ENCODE data around the gene RFPL3.
"Not testable (repeated sequence)": the region's sequence is repeated elsewhere in the genome, so short reads cannot be mapped to it uniquely, and the experiment has no call there.

The RFPL3 gene

GRCh38 chr22:32343941-32344340 is 13.7 kb upstream of the RFPL3 start:
- TF ChIP-seq YY1 (IDR thresholded peaks at IDR 0.05; ENCODE audit: insufficient read depth, insufficient read length): no peak
- no peak for TF ChIP-seq SUZ12 (IDR thresholded peaks at IDR 0.05; ENCODE audit: extremely low read depth, insufficient read depth, insufficient read length)
- no peak for TF ChIP-seq ZNF274 (IDR thresholded peaks at IDR 0.05; ENCODE audit: low read depth, low read length)
- H3K27me3 ChIP-seq (ENCODE audit: insufficient read depth, insufficient read length): peaks cover 3% of the 10 kb centered on the region
- no peaks in the 10 kb centered on the region for H3K36me3 ChIP-seq (ENCODE audit: insufficient read depth, insufficient read length, low read length)
- DNase-seq (ENCODE audit: low read depth, low spot score): no peak
- H3K4me3 ChIP-seq (ENCODE audit: insufficient read length, low read depth): no peak overlapping the region
- no peaks in the 10 kb centered on the region for H3K4me1 ChIP-seq (ENCODE audit: insufficient read depth, insufficient read length)
- no peak overlapping the region for H3K9ac ChIP-seq (ENCODE audit: insufficient read length, low read depth)
- H3K9me3 ChIP-seq (ENCODE audit: insufficient read depth, low read length): no peaks in the 10 kb centered on the region

- Histone ChIP-seq H3K4me3 (ENCODE audit: insufficient read length, low read depth) (no peak overlapping the region), H3K36me3 (ENCODE audit: insufficient read depth, insufficient read length, low read length) (no peaks in the 10 kb centered on the region), H3K4me1 (ENCODE audit: insufficient read depth, insufficient read length) (no peaks in the 10 kb centered on the region), H3K27me3 (ENCODE audit: insufficient read depth, insufficient read length) (peaks cover 1% of the 10 kb centered on the region), H3K9me3 (ENCODE audit: insufficient read depth, low read length) (no peaks in the 10 kb centered on the region), H3K9ac (ENCODE audit: insufficient read length, low read depth) (no peak overlapping the region)
- no peak for DNase-seq (ENCODE audit: low read depth, low spot score)
- TF ChIP-seq ZNF274 (IDR thresholded peaks at IDR 0.05; ENCODE audit: low read depth, low read length) (no peak), YY1 (IDR thresholded peaks at IDR 0.05; ENCODE audit: insufficient read depth, insufficient read length) (no peak), SUZ12 (IDR thresholded peaks at IDR 0.05; ENCODE audit: extremely low read depth, insufficient read depth, insufficient read length) (no peak)
Measured at GRCh38 chr22:32348031-32348611, 9.5 kb upstream of the RFPL3 start.

- DNase-seq (ENCODE audit: low read depth, low spot score); H3K9me3 ChIP-seq (ENCODE audit: insufficient read depth, low read length); H3K4me3 ChIP-seq (ENCODE audit: insufficient read length, low read depth); H3K36me3 ChIP-seq (ENCODE audit: insufficient read depth, insufficient read length, low read length); H3K27me3 ChIP-seq (ENCODE audit: insufficient read depth, insufficient read length); H3K4me1 ChIP-seq (ENCODE audit: insufficient read depth, insufficient read length); H3K9ac ChIP-seq (ENCODE audit: insufficient read length, low read depth): not testable (repeated sequence)
Measured at GRCh38 chr22:32351875-32352274, 5.8 kb upstream of the RFPL3 start.

GRCh38 chr22:32352681-32353080 is 5.0 kb upstream of the RFPL3 start:
- Histone ChIP-seq H3K9me3 (ENCODE audit: insufficient read depth, low read length) (no peaks in the 10 kb centered on the region; the same call in 1 of the 2 replicates), H3K9ac (ENCODE audit: insufficient read length, low read depth) (no peak overlapping the region), H3K27me3 (ENCODE audit: insufficient read depth, insufficient read length) (no peaks in the 10 kb centered on the region), H3K4me1 (ENCODE audit: insufficient read depth, insufficient read length) (no peaks in the 10 kb centered on the region), H3K36me3 (ENCODE audit: insufficient read depth, insufficient read length, low read length) (no peaks in the 10 kb centered on the region), H3K4me3 (ENCODE audit: insufficient read length, low read depth) (no peak overlapping the region)
- TF ChIP-seq YY1 (IDR thresholded peaks at IDR 0.05; ENCODE audit: insufficient read depth, insufficient read length) (no peak), SUZ12 (IDR thresholded peaks at IDR 0.05; ENCODE audit: extremely low read depth, insufficient read depth, insufficient read length) (no peak), ZNF274 (IDR thresholded peaks at IDR 0.05; ENCODE audit: low read depth, low read length) (no peak)
- no peak for DNase-seq (ENCODE audit: low read depth, low spot score)

- no peak overlapping the region for H3K4me3 ChIP-seq (ENCODE audit: insufficient read length, low read depth)
- TF ChIP-seq ZNF274 (IDR thresholded peaks at IDR 0.05; ENCODE audit: low read depth, low read length) (no peak), SUZ12 (IDR thresholded peaks at IDR 0.05; ENCODE audit: extremely low read depth, insufficient read depth, insufficient read length) (no peak), YY1 (IDR thresholded peaks at IDR 0.05; ENCODE audit: insufficient read depth, insufficient read length) (no peak)
- DNase-seq (ENCODE audit: low read depth, low spot score): no peak
- no peaks in the 10 kb centered on the region; the same call in 1 of the 2 replicates for H3K9me3 ChIP-seq (ENCODE audit: insufficient read depth, low read length)
- H3K9ac ChIP-seq (ENCODE audit: insufficient read length, low read depth): no peak overlapping the region
- no peaks in the 10 kb centered on the region for H3K27me3 ChIP-seq (ENCODE audit: insufficient read depth, insufficient read length)
- no peaks in the 10 kb centered on the region for H3K4me1 ChIP-seq (ENCODE audit: insufficient read depth, insufficient read length)
- H3K36me3 ChIP-seq (ENCODE audit: insufficient read depth, insufficient read length, low read length): no peaks in the 10 kb centered on the region
Measured at GRCh38 chr22:32353292-32353691, 4.4 kb upstream of the RFPL3 start.

GRCh38 chr22:32353840-32354239 is 3.8 kb upstream of the RFPL3 start:
- H3K36me3 ChIP-seq (ENCODE audit: insufficient read depth, insufficient read length, low read length): no peaks in the 10 kb centered on the region
- DNase-seq (ENCODE audit: low read depth, low spot score): no peak

GRCh38 chr22:32354360-32355351 is 3.0 kb upstream of the RFPL3 start:
- no peak for DNase-seq (ENCODE audit: low read depth, low spot score)
- Histone ChIP-seq H3K9ac (ENCODE audit: insufficient read length, low read depth) (no peak overlapping the region), H3K4me3 (ENCODE audit: insufficient read length, low read depth) (no peak overlapping the region), H3K27me3 (ENCODE audit: insufficient read depth, insufficient read length) (no peaks in the 10 kb centered on the region), H3K4me1 (ENCODE audit: insufficient read depth, insufficient read length) (no peaks in the 10 kb centered on the region), H3K9me3 (ENCODE audit: insufficient read depth, low read length) (no peaks in the 10 kb centered on the region; the same call in 1 of the 2 replicates), H3K36me3 (ENCODE audit: insufficient read depth, insufficient read length, low read length) (no peaks in the 10 kb centered on the region)
- no peak for TF ChIP-seq YY1 (IDR thresholded peaks at IDR 0.05; ENCODE audit: insufficient read depth, insufficient read length)
- no peak for TF ChIP-seq ZNF274 (IDR thresholded peaks at IDR 0.05; ENCODE audit: low read depth, low read length)
- TF ChIP-seq SUZ12 (IDR thresholded peaks at IDR 0.05; ENCODE audit: extremely low read depth, insufficient read depth, insufficient read length): no peak

More at GRCh38 chr22:32353840-32354239, 3.8 kb upstream of the RFPL3 start:
- H3K9ac ChIP-seq (ENCODE audit: insufficient read length, low read depth): no peak overlapping the region
- H3K4me3 ChIP-seq (ENCODE audit: insufficient read length, low read depth): no peak overlapping the region
- TF ChIP-seq SUZ12 (IDR thresholded peaks at IDR 0.05; ENCODE audit: extremely low read depth, insufficient read depth, insufficient read length): no peak
- no peak for TF ChIP-seq ZNF274 (IDR thresholded peaks at IDR 0.05; ENCODE audit: low read depth, low read length)
- no peak for TF ChIP-seq YY1 (IDR thresholded peaks at IDR 0.05; ENCODE audit: insufficient read depth, insufficient read length)
- no peaks in the 10 kb centered on the region; the same call in 1 of the 2 replicates for H3K9me3 ChIP-seq (ENCODE audit: insufficient read depth, low read length)
- no peaks in the 10 kb centered on the region for H3K4me1 ChIP-seq (ENCODE audit: insufficient read depth, insufficient read length)
- no peaks in the 10 kb centered on the region for H3K27me3 ChIP-seq (ENCODE audit: insufficient read depth, insufficient read length)

All from NT2/D1 (cell line).